ENCODE data around the gene RAP1GAP.

Gene RAP1GAP

DNA sequence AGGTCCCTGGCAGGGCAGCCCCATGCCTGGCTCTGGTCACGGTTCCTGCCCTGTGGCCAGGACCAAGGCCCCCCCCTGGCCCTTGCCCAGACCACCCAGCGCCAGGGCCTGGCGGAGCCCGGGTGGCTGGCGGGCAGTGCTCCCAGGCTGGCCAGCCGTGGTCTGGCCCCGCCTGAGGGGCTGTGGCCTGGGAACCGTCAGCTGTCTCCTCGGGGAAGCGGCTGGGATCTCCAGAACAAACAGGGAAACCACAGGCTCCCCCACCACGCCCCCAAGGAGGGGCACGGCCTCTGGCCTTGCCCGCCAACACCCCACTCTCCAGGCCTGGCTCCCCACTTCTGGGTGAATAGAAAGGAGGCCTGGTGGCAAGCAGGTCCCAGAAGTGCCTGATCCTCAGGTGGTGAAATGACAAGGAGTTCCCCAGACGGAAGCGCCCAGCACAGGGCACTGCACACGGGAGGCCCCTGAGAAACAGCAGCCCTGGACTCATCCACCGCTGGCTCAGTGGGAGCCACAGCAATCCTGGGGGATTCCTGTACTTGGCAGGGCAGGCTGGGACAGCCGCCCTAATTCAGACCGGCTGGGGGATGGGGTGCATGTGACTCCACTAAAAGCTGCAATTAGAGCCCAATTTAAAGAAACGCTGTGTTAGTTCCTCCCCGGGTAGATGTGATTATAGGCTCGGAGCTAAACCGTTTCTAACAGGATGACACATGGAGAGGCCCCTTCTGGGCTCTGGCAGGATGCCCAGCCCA, 78.9 kb downstream of the RAP1GAP start:
- no peak for DNase-seq (ENCODE audit: low read depth)

DNA sequence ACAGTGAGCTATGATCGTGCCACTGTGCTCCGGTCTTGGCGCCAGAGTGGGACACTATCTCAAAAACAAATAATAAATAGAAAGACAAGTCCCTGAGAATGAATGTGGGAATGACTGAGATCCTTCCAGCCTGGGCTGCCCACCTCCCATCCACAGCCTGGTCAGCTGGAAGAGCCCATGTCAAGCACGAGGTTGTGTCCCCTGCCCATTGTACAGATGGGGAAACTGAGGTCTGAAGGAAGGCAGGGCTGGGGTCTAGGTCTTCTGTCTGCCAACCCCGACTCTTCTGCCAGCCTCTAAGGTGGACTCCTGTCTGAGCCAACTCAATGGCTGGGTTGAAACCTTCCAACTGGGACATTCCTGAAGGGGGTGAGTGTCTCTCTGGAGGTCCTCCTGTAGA, 79.5 kb downstream of the RAP1GAP start:
- DNase-seq (ENCODE audit: low read depth), result no peak

DNA sequence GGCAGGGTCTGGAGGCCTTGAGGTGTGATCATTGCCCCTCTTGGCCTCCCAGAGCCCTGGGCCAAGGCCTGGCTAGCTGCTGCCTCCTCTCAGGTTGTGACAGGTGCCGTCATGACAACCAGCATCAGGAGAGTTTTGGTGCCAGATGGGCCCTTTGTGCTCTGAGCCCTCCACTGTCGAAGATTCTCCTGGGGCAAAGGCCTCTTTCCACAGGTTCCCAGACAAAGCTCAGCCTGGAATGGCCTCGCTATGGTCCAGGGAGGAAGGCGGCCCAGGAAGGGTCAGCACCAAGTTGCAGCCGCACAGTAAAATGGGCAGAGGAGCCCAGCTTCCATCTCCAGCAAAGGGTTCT, 81.6 kb downstream of the RAP1GAP start:
- no peak for DNase-seq (ENCODE audit: low read depth)

DNA sequence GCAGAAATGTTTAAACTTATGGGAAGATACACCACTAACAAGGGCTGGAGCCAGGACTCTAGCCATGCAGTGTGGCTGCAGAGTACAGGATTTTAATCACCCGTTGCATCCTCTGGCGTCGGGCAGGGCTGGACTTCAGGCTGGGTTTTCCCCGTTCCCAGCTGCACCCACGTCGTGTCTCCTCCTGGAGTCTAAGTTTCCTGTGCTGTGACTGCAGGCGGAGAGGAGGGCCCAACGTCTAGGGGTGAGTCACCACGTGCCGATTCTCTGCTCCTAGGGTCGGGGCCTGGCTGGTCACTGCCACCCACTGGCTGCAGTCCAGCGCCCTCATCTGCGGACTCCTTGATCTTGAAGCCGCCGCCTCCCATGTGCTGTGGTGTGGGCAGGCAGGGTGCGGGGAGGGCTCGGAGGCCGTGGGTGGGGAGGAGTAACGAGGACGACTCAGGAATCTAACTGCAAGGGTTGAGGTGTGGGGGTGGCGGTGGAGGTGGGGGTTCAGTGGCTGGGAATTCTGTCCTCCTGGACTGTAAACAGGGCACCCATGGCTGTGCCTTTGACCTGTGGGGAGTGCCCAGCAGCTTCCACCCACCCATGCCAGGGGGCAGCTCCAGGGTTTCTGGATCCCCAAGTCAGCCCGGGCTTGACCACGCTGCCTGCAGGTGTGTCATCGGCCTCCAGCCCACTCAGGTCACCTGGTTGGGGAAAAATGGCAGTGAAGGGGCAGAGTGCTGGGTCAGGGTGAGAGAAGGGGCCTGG, 82.1 kb downstream of the RAP1GAP start:
- no peak for DNase-seq (ENCODE audit: low read depth)

DNA sequence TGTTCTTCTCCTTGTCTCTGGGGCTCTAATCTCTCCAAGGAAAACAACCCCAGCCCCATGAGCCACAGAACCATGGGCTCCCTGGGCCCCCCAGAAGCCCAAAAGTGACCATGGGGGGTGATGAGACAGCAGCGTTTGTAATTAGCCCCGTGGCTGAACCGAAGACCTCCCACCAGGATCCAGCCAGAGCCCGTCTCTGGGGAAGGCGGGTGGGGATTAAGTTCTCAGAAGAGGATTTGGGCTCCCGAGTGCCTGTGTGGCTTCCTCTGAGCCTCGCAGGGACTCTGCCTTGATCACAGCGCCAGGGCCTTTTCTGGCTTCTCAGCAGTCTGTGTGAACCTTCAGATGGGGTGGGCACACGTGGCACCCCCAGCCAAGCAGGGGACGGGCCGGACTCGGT, 82.9 kb downstream of the RAP1GAP start:
- DNase-seq (ENCODE audit: low read depth), result no peak

DNA sequence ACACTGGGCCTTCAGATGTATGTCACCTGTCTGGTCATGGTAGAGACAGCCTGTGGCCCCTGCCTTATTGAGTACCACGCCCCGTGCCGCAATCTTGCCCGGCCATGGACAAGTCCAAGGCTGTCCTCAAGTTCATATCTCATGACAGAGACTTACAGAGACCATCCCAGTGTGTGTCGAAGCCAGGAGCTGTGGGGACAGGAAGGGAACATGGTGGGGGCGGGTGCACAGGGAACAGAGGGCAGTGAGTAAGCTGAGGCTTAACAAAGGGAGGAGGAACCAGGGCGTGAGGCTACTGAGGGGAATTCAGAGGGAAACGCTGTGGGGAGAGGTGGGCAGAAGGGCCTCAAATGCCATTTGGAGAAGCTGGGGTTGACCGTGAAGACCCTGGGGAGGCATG, 84.1 kb downstream of the RAP1GAP start:
- DNase-seq (ENCODE audit: low read depth), result no peak

DNA sequence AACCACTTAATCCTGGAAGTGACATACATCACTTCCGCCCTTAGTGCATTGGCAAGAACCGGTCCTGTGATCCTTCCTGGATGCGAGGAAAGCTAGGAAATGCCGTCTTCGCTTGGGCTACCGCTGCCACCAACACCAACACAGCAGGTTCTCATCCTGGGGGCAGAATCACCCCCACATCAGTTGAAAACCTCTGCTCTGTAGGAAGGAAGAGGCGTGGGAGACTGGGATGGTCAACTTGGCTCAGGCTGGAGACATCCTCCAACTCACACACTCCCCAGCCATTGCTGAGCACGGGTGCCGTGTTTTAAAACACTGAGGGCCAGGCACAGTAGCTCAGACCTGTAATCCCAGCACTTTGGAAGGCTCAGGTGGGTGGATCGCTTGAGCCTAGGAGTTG, 85.1 kb downstream of the RAP1GAP start:
- DNase-seq (ENCODE audit: low read depth), result no peak

DNA sequence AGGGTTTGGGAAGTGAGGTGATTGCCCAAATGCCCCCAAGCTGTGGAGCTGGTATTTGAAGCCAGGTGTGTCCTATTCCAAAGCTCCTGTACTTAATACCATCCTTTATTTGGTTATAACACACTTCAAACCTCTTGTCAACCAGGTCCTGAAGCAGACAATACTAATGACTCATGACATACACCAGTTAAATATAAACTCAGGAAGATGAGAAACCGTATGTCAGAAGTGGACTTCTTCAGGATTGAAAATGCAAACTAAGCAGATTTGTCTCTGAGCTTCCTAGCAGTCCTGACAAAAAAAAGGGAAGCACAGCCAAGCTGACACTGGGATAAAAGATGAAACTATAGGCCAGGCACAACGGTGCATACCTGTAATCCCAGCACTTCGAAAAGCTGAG, 89.4 kb downstream of the RAP1GAP start:
- DNase-seq (ENCODE audit: low read depth), result no peak

DNA sequence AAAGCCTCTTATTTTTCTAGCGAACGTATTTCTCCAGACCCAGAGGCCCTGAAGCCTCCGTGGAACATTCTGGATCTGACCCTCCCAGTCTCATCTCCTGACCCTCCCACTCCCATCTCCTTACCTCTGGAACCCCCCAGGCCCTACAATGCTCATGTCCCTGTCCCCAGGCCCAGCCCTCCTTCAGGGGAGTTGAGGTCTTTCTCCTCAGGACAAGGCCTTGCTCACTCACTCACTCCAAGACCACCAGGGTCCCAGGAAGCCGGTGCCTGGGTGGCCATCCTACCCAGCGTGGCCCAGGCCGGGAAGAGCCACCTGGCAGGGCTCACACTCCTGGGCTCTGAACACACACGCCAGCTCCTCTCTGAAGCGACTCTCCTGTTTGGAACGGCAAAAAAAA, 91.2 kb downstream of the RAP1GAP start:
- no peak for DNase-seq (ENCODE audit: low read depth)

DNA sequence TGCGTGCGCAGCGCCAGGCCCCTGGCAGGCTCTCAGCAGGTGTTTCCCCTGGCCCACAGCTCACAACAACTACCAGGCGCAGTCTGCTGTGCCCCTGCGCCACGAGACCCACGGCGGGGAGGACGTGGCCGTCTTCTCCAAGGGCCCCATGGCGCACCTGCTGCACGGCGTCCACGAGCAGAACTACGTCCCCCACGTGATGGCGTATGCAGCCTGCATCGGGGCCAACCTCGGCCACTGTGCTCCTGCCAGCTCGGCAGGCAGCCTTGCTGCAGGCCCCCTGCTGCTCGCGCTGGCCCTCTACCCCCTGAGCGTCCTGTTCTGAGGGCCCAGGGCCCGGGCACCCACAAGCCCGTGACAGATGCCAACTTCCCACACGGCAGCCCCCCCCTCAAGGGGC, 91.8 kb downstream of the RAP1GAP start:
- no peak for DNase-seq (ENCODE audit: low read depth)

DNA sequence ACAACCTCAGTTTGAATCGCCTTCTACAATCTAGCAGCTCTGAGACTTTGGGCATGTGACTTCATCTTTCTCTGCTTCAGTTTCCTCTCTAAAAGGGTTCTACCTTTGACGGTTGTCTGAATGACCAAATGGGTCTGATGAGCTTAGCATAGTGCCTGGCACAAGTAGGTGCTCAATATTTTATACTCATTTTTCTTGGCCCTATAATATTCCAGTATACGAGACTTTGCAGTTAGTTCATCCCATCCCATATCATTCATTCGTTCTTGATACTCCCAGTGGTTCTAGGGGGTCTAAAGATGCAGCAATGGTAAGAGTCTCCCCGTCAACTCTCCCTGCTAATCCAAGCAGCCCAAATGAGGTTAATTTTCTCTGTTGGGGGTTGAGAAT, 92.4 kb downstream of the RAP1GAP start:
- DNase-seq (ENCODE audit: low read depth), result no peak

DNA sequence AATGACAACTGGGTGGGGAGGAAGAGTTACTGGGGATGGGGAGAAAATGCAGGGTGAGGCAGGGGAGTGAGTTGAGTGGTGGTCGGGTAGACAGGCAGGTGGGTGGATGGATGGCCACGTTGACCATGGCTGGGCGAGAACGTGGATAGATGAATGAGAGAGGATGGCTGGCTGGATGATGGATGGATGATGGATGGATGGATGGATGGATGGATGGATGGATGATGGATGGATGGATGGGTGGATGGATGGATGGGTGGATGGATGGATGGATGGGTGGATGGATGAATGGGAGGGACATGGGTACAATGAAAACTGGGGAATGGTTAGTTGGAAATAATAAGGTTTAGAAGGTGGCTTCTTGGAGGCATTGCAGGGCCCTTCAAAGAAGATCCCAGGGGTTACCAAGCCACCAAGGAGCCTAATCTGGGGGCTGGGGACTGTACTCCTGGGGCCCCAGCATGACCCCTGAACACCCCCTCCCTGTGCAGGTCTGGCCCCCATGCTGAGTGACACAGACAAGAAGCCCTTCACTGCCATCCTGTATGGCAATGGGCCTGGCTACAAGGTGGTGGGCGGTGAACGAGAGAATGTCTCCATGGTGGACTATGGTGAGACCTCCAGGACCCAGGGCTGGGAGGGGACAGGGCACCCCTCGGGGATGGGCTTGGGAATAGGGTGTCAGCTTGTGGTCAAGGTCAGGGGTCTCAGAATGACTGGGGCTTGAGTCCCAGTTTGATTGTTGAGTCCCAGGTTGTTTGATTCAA, 92.9 kb downstream of the RAP1GAP start:
- DNase-seq (ENCODE audit: low read depth), result no peak

DNA sequence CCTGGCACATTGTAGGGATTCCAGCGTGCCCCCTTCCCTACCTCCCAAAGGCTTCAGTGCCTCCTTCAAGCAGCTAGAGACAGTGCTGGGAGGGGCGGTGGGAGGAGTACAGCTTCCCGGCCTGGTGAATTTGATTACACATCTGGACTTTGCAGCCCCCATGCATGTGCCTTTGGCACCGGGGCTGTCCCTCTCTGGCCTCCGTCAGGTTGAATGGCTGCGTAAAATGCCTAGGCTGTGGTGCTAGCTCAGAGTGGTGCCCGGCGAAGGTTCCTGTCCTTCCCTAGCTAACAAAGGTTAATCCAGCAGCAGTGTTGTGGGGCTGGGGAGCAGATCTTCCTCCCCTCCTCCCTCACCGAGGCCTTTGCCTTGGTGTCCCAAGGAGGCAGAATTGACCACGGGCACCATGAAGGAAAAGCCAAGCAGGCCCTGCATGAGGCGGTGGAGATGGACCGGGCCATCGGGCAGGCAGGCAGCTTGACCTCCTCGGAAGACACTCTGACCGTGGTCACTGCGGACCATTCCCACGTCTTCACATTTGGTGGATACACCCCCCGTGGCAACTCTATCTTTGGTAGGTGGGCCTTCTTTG, 93.7 kb downstream of the RAP1GAP start:
- DNase-seq (ENCODE audit: low read depth), result no peak

DNA sequence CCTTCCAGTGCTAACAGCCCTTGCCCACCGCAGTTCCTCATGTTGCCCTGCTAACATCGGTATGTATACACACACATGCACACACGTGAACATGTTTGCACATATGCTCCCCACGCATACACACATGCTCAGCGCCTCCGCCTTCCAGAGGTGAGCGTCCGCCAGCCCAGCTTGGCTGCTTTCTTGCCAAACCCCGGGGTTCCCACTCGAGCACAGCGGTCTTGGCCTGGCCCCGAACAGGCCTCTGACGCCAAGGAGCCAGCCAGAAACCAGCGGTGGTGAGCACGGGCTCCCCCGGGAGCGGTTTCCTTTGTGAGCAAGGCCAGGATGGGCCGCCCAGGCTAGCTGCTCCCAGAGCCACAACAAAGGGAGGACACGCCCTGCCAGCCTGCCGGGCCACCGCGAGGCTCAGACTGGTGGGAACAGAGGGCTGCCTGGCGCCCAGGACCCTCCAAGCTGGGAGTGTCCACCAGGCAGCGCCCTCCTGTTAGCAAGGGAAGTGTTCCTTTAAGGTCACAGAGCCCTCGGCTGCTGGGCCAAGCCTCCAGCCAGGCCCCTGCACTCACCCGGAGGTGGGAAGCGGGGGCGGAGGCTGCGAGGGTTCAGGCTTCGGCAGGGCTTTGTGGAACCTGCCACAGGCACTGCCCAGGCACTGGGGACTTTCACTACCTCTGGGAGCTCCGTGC, 94.5 kb downstream of the RAP1GAP start:
- DNase-seq (ENCODE audit: low read depth), result no peak

DNA sequence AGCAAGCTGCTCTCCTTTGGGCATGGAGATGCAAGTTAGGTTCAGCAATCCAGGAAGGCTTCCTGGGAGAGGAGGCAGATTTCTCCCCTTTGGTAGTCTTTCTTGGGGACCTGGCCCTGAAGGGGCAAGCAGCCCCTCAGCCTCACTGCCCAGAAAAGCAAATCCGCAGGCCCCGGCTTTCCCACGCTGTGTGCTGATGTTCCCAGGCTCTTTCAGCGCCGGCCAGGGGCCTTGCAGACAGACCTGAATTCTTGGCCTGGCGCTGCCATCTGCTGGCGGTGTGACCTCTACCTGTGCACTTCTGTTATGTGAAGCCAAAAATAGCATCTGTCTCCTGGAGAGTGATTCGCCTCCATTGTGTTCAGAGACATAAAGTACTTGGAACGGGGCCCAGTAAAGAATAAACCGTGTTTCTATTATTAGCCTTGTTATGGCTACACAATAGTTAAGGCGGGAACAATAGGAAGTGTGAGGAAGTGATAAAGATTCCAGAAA, 95.1 kb downstream of the RAP1GAP start:
- DNase-seq (ENCODE audit: low read depth), result peak; percentile 20

DNA sequence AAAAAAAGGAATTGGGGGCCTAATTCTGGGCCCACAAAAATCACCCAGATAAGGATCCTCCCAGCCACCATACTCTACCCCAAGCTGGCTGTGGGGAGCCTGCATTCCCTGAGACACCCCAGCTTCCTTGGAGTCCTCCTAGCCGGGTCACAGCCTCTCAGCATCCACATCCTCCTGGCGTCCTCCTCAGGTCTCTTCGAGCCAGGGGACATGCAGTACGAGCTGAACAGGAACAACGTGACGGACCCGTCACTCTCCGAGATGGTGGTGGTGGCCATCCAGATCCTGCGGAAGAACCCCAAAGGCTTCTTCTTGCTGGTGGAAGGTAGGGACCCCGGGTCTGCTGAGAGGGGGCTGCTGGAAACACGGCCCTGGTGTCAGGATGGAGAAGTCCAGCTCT, 95.7 kb downstream of the RAP1GAP start:
- no peak for DNase-seq (ENCODE audit: low read depth)

DNA sequence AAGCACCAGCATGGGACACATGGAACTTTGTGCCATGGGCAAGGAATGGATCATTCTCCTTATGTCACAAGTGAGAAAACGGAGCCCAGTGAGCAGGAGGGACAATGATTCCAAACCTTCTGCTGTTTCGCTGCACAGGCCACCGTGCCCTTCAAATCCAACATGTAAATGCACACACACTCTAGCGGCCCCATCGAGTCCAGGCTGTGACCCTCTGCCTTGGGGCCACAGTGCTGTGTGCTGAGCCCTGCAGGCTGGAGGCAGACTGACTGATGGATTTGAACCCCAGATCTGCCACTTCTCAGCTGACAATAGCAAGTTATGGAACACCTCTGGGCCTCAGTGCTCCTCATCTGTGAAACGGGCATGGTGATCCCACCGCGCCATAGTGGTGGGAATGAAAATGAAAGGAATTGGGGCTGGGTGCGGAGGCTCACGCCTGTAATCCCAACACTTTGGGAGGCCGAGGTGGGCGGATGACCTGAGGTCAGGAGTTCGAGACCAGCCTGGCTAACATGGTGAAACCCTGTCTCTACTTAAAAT, 96.4 kb downstream of the RAP1GAP start:
- no peak for DNase-seq (ENCODE audit: low read depth)

DNA sequence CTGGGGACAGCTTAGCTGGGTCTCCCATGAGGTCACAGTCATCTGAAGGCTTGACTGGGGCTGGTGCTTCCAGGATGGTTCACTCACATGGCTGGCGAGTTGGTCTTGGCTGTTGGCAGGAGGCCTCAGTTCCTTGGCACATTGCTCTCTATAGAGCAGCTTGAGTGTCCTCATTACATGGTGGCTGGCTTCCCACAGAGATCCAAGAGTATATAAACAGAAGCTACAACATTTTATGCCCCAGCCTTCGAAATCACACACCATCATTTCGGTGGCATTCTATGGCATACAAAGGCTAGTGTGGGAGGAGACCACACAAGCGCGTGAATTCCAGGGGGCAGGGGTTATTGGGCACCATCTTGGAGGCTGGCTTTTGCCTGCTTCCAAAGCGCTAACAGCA, 96.9 kb downstream of the RAP1GAP start:
- DNase-seq (ENCODE audit: low read depth), result no peak

DNA sequence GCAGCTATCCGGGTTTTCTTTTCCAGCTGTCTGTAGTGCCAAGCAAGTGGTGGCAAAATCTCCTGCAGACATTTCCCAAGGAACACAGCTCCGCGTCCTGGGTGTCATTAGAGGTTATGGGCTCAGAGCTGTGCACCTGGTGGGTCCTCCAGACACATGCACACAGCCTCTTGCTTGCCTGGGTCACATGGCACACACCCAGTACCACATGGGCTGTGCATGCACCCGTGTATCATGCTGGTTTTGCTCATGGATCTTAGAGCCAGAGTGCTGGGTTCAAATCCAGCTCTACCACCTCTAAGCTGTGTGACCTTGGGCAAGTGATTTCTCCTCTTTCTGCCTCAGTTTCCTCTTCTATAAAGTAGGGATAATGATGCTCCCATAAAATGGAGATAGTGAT, 98.3 kb downstream of the RAP1GAP start:
- no peak for DNase-seq (ENCODE audit: low read depth)

DNA sequence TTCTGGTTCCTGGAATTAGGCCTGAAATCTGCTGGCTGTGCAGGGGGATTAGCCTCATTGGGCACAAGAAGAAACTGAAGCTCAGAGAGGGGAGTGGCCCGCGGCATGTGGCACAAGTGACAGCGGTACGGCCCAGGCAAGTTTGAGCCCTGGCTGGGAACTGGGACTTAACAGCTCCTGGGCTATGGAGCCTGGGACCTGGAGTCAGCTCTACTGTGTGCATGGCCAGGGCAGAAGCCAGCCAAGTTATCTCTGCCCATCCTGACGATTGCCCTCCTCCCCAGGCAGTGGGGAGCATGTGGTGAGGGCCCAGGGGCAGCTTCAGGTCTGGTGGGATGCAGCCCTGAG, 98.7 kb downstream of the RAP1GAP start:
- no peak for DNase-seq (ENCODE audit: low read depth)

DNA sequence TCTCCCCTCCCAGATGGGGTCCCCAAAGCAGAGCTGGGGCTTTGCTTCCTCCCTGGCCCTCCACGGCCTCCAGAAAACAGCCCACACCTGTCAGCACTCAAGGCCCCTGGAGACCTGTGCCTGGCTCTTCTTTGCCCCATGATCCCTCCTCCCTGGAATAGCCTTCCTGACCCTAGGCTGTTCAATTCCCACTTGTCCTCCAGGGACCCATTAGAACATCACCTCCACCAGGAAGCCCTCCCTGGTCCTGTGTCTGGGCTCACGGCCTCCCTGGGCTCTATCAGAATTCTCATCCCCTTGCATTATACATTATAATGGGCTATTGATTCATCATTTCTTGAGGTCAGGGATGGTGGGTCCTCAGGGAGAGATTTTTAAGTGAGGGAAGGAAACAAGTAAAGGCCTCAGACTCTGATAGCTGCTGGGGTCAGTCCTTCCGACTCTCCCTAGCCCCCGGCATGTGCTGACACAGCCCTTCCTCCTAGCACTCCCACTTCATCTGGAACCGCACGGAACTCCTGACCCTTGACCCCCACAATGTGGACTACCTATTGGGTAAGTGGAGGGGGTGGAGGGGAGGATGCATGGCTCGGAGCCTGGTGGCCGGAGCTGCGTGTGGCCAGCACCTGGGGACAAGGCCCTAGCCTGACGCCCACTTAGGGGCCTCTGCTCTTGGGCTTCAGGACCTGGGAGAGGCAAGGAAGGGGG, 99.2 kb downstream of the RAP1GAP start:
- DNase-seq (ENCODE audit: low read depth), result no peak

Data from activated T-cell treated with anti-CD3 and anti-CD28 coated beads for 48 hours (primary cell).